AML-193 (cell line): Measurements from ENCODE around the gene CDK15.
"Not testable (repeated sequence)": the region's sequence is repeated elsewhere in the genome, so short reads cannot be mapped to it uniquely, and the experiment has no call there.

Experiments used
- DNase-seq, 2 experiments: peaks; one replicate each; lab custom pipeline; 2025; lab: John Stamatoyannopoulos, UW

The CDK15 gene

GRCh38 chr2:201806442-201807170 lies at the start of gene CDK15:
Gene CDK15 (plus strand): TSS chr2:201806537. CDS start chr2:201806665, 128 bp downstream.
- no peak for DNase-seq

- no peak for DNase-seq
Measured at GRCh38 chr2:201758234-201758633, 48.1 kb upstream of the CDK15 start.

GRCh38 chr2:201758873-201759272 lies 47.5 kb upstream of the CDK15 start:
- DNase-seq, result no peak

GRCh38 chr2:201759567-201759966 lies 46.8 kb upstream of the CDK15 start:
- no peak for DNase-seq

- no peak for DNase-seq
Measured at GRCh38 chr2:201761101-201761500, 45.2 kb upstream of the CDK15 start.

- DNase-seq, result not testable (repeated sequence)
Measured at GRCh38 chr2:201764469-201764868, 41.9 kb upstream of the CDK15 start.

- DNase-seq, result no peak
Measured at GRCh38 chr2:201765799-201766198, 40.5 kb upstream of the CDK15 start.

GRCh38 chr2:201768918-201769317 lies 37.4 kb upstream of the CDK15 start:
- DNase-seq, result no peak

- no peak for DNase-seq
Measured at GRCh38 chr2:201769666-201770373, 36.5 kb upstream of the CDK15 start.

GRCh38 chr2:201773990-201774389 lies 32.3 kb upstream of the CDK15 start:
- no peak for DNase-seq

- no peak for DNase-seq
Measured at GRCh38 chr2:201774546-201774945, 31.8 kb upstream of the CDK15 start.

- no peak for DNase-seq
Measured at GRCh38 chr2:201775326-201775725, 31.0 kb upstream of the CDK15 start.

- DNase-seq, result no peak
Measured at GRCh38 chr2:201777043-201777442, 29.3 kb upstream of the CDK15 start.

- no peak for DNase-seq
Measured at GRCh38 chr2:201777869-201778268, 28.5 kb upstream of the CDK15 start.

GRCh38 chr2:201779901-201780673 lies 26.2 kb upstream of the CDK15 start:
- DNase-seq, result no peak

GRCh38 chr2:201780674-201781493 lies 25.5 kb upstream of the CDK15 start, which contains the start of gene ALS2:
Gene ALS2 (minus strand): TSS chr2:201780933. CDS start chr2:201768885, 12,048 bp downstream.
- peak; percentile 90 to 92 for DNase-seq

- DNase-seq, result peak; percentile 11 to 47
Measured at GRCh38 chr2:201781557-201782051, 24.7 kb upstream of the CDK15 start.

- no peak for DNase-seq
Measured at GRCh38 chr2:201784563-201784962, 21.8 kb upstream of the CDK15 start.

GRCh38 chr2:201785135-201785534 lies 21.2 kb upstream of the CDK15 start:
- DNase-seq, result no peak

GRCh38 chr2:201786471-201786870 lies 19.9 kb upstream of the CDK15 start:
- no peak for DNase-seq

- DNase-seq, result no peak
Measured at GRCh38 chr2:201788371-201788770, 18.0 kb upstream of the CDK15 start.

GRCh38 chr2:201789395-201789794 lies 16.9 kb upstream of the CDK15 start:
- no peak for DNase-seq
